PC-3 (cell line): Measurements from ENCODE around the gene BHLHE23. TPM values are rescaled to one million over a fixed set of nuclear protein-coding genes. Genes with fewer than 3 reads are reported as not detected.
A peak's percentile ranks its signal among the peaks of the same experiment; 100 is the strongest.

ENCODE experiments used
- ATAC-seq: fragments of 200-7000 bp; cut with Tn5 transposase; 2 replicates; pipeline ENCODE4 v1.9.1; 2020; ENCODE audit warnings: mild to moderate bottlenecking, moderate library complexity
- BruUV-seq: library from RNA; stranded (reverse); fragments of 400-500 nt; replicated peaks from 2 replicates; lab custom pipeline; 2021; lab: Mats Ljungman, UMichigan
- CTCF ChIA-PET: fragments of 300-600 bp; sonication (Branson Sonifier 250); formaldehyde crosslinking; loops from one replicate; lab custom pipeline; 2022; ENCODE audit warnings: antibody characterized with exemption; lab: Charles Lee
- POLR2A ChIA-PET: fragments of 300-600 bp; sonication (Branson Sonifier 250); formaldehyde crosslinking; loops from one replicate; lab custom pipeline; 2022; ENCODE audit warnings: antibody characterized with exemption; ENCODE audit not compliant: unreplicated experiment; lab: Charles Lee
- DNase-seq: peaks from one replicate; pipeline ENCODE4 v3.0.0-alpha.2; 2015
- H2AFZ ChIP-seq: fragments of 300-600 bp; sonication (generic); 2 replicates; pipeline ENCODE4 v1.6.0; 2016; ENCODE audit warnings: antibody characterized with exemption, low read length
- H3F3A ChIP-seq: fragments of 300-600 bp; sonication (generic); one replicate; pipeline ENCODE4 v1.6.0; 2017; ENCODE audit warnings: antibody characterized with exemption, low read length, control low read depth, mild to moderate bottlenecking; ENCODE audit not compliant: unreplicated experiment
- H3K27ac ChIP-seq: fragments of 300-600 bp; sonication (generic); 2 replicates; pipeline ENCODE4 v1.5.1; 2016; ENCODE audit warnings: mild to moderate bottlenecking, low read length
- H3K27me3 ChIP-seq: fragments of 300-600 bp; sonication (generic); 2 replicates; pipeline ENCODE4 v1.6.1; 2016; ENCODE audit warnings: low read length, mixed read lengths
- H3K36me3 ChIP-seq: fragments of 300-600 bp; sonication (generic); 2 replicates; pipeline ENCODE4 v1.6.1; 2016; ENCODE audit warnings: low read depth, mixed run types, low read length, mixed read lengths
- H3K4me1 ChIP-seq: fragments of 300-600 bp; sonication (generic); 2 replicates; pipeline ENCODE4 v1.5.1; 2016; ENCODE audit warnings: low read length; ENCODE audit not compliant: insufficient read depth
- H3K4me2 ChIP-seq: fragments of 300-600 bp; sonication (generic); 2 replicates; pipeline ENCODE4 v1.6.0; 2016; ENCODE audit warnings: low read length
- H3K4me3 ChIP-seq: fragments of 300-600 bp; sonication (generic); 2 replicates; pipeline ENCODE4 v1.5.1; 2016; ENCODE audit warnings: mild to moderate bottlenecking, low read length, mixed read lengths
- H3K79me2 ChIP-seq: fragments of 300-600 bp; sonication (generic); 2 replicates; pipeline ENCODE4 v1.6.1; 2017; ENCODE audit warnings: low read length, mixed read lengths
- H3K9ac ChIP-seq: fragments of 300-600 bp; sonication (generic); 2 replicates; pipeline ENCODE4 v1.6.0; 2016; ENCODE audit warnings: mild to moderate bottlenecking, low read length
- H3K9me2 ChIP-seq: fragments of 300-600 bp; sonication (generic); replicated peaks from 2 replicates; pipeline ENCODE4 v1.6.1; 2016; ENCODE audit warnings: mixed run types, low read length, mixed read lengths
- H3K9me3 ChIP-seq: fragments of 300-600 bp; sonication (generic); 2 replicates; pipeline ENCODE4 v1.6.1; 2016; ENCODE audit warnings: low read length, mixed read lengths
- H4K20me1 ChIP-seq: fragments of 300-600 bp; sonication (generic); 2 replicates; pipeline ENCODE4 v1.6.1; 2016; ENCODE audit warnings: low read length, mixed read lengths
- CTCF ChIP-seq: fragments of 300-600 bp; sonication (generic); conservative IDR thresholded peaks from 2 replicates; pipeline ENCODE4 v1.5.1; 2017; ENCODE audit warnings: antibody characterized with exemption, low read depth, mild to moderate bottlenecking, low read length
- EZH2 ChIP-seq: fragments of 300-600 bp; sonication (generic); IDR thresholded peaks from one replicate; pipeline ENCODE4 v1.6.1; 2017; ENCODE audit warnings: antibody characterized with exemption, mild to moderate bottlenecking, low read length; ENCODE audit not compliant: unreplicated experiment
- EZH2phosphoT487 ChIP-seq: fragments of 300-600 bp; sonication (generic); IDR thresholded peaks from 2 replicates; pipeline ENCODE4 v1.6.1; 2018; ENCODE audit warnings: mild to moderate bottlenecking, antibody characterized with exemption, low read length, borderline replicate concordance
- intact Hi-C: fragments of 100-400 bp; cut with micrococcal nuclease; formaldehyde crosslinking; loops from 2 replicates; pipeline ENCODE4 v1.9.0; 2023
- total RNA-seq: library from RNA; depleted of rRNA; stranded (reverse); fragments of >200 nt; gene quantifications from 2 replicates; pipeline ENCODE4 v1.2.3, GENCODE V29; 2014

BHLHE23 gene
- total RNA-seq, 1 experiment from 2014 or later, result not detected

- Histone ChIP-seq H3K4me3 (no peak overlapping the region), H3K9me3 (no peaks in the 10 kb centered on the region), H3K9ac (no peak overlapping the region), H2AFZ (no peak overlapping the region), H3K79me2 (no peaks in the 10 kb centered on the region), H3K36me3 (no peaks in the 10 kb centered on the region), H3K27me3 (peaks cover 78% of the 10 kb centered on the region), H4K20me1 (no peaks in the 10 kb centered on the region), H3F3A (no peaks in the 10 kb centered on the region), H3K9me2 (no peaks in the 10 kb centered on the region), H3K27ac (no peak overlapping the region), H3K4me1 (peaks cover 3% of the 10 kb centered on the region; the same call in 1 of the 2 replicates), H3K4me2 (peak overlapping the region; percentile 18; the same call in 1 of the 2 replicates)
- intact Hi-C loops, result loop anchor here (1.0 to 2.0 kb wide), 3 partner anchors 38 to 137 kb away; no protein-coding TSS in a partner anchor
- CTCF ChIA-PET, result interaction anchor here (1.8 kb wide), 1 partner anchor 38 kb away, joined by 34 read pairs; no protein-coding TSS in a partner anchor
- ATAC-seq (no peak), DNase-seq (no peak)
- TF ChIP-seq CTCF, result no peak
- TF ChIP-seq EZH2, result no peak
- TF ChIP-seq EZH2phosphoT487, result no peak
- POLR2A ChIA-PET, result no interaction called here
- BruUV-seq, result no TSS peak
Observed at GRCh38 chr20:63009988-63010769, 3.4 kb upstream of the BHLHE23 start.

GRCh38 chr20:63009045-63009961 lies 2.5 kb upstream of the BHLHE23 start:
- POLR2A ChIA-PET, result no interaction called here
- CTCF ChIA-PET, result interaction anchor here (0.6 to 1.8 kb wide), 4 partner anchors 30 to 134 kb away, joined by 3 to 34 read pairs (median 4); no protein-coding TSS in a partner anchor
- no peak for TF ChIP-seq EZH2phosphoT487
- TF ChIP-seq CTCF, result peak; percentile 93
- Histone ChIP-seq H4K20me1 (no peaks in the 10 kb centered on the region), H3K4me3 (peak overlapping the region; percentile 43; the same call in 1 of the 2 replicates), H3K4me2 (peak overlapping the region; percentile 83), H2AFZ (peak overlapping the region; percentile 58), H3K4me1 (peaks cover 3% of the 10 kb centered on the region; the same call in 1 of the 2 replicates), H3K9me2 (no peaks in the 10 kb centered on the region), H3K27ac (no peak overlapping the region), H3K79me2 (no peaks in the 10 kb centered on the region), H3F3A (no peaks in the 10 kb centered on the region), H3K27me3 (peaks cover 70% of the 10 kb centered on the region), H3K9me3 (no peaks in the 10 kb centered on the region), H3K36me3 (no peaks in the 10 kb centered on the region), H3K9ac (no peak overlapping the region)
- intact Hi-C loops, result loop anchor here (1.0 to 2.0 kb wide), 3 partner anchors 37 to 137 kb away; no protein-coding TSS in a partner anchor
- BruUV-seq, result no TSS peak
- peak; percentile 85 for DNase-seq
- ATAC-seq, result peak; percentile 89
